ENCODE measurements around the gene KMT2B. TPM values are rescaled to one million over a fixed set of nuclear protein-coding genes. Genes with fewer than 3 reads are reported as not detected.

Gene KMT2B
- total RNA-seq, 1 experiment from 2014 or later, result 10.8 TPM

DNA sequence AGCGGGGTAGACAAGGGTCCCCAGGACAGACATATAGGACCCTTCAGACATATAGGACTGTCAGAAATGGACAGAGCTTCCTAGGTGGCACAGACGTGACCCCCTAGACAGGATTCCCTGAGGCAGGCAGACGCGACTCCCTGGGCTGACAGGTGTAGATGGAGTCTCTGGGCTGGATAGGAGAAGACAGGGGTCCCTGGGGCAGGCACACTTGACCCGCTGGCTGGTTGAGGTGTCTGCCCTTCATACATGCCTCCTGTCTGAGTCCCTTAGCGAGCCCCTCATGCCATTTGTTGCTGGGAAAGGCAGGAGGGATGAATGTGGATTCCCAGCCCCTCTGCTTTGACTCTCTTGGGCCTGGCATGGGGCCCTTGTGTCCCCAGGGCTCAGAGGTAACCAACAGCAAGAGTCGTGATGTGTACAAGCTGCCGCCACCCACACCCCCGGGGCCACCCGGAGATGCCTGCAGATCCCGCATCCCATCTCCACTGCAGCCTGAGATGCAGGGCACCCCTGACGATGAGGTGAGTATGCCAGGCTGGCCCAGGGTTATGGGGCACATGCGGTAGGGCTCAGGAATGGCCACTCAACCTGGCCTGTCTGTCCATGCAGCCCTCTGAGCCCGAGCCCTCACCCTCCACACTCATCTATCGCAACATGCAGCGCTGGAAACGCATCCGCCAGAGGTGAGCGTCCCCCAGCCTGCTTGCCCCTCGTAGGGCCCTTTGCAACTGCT lies 36.0 kb downstream of the KMT2B start:
- H3K27ac ChIP-seq (ENCODE audit: low read length), result no peak overlapping the region
- ATAC-seq (no peak), DNase-seq (no peak)
- POLR2A ChIA-PET (ENCODE audit: unreplicated experiment), result no interaction called here
- H3K36me3 ChIP-seq (ENCODE audit: low read depth, low read length), result no peaks in the 10 kb centered on the region
- no peak overlapping the region for H3K9ac ChIP-seq (ENCODE audit: low read length)
- H3K4me3 ChIP-seq (ENCODE audit: low read length), result no peak overlapping the region
- no peak overlapping the region for H3K4me2 ChIP-seq (ENCODE audit: low read length)
- H3K4me1 ChIP-seq (ENCODE audit: insufficient read depth, low read length), result peaks cover 13% of the 10 kb centered on the region
- H3F3A ChIP-seq (ENCODE audit: low read length, unreplicated experiment), result peaks cover 3% of the 10 kb centered on the region
- H4K20me1 ChIP-seq (ENCODE audit: low read length), result no peaks in the 10 kb centered on the region
- H3K9me3 ChIP-seq (ENCODE audit: low read length), result no peaks in the 10 kb centered on the region
- no peaks in the 10 kb centered on the region for H3K27me3 ChIP-seq (ENCODE audit: low read length)
- H3K79me2 ChIP-seq (ENCODE audit: low read length), result peaks cover 13% of the 10 kb centered on the region
- intact Hi-C loops (cut with micrococcal nuclease), result no loop called here
- no peak overlapping the region for H2AFZ ChIP-seq (ENCODE audit: low read length)
- TF ChIP-seq EZH2 (IDR thresholded peaks at IDR 0.05; ENCODE audit: low read length, unreplicated experiment), result no peak
- no peak for TF ChIP-seq CTCF (conservative IDR thresholded peaks at IDR 0.05; ENCODE audit: low read depth, low read length)
- no peak for TF ChIP-seq EZH2phosphoT487 (IDR thresholded peaks at IDR 0.05; ENCODE audit: borderline replicate concordance, low read length)
- CTCF ChIA-PET, result no interaction called here
- BruUV-seq (replicated peaks), result no TSS peak
- H3K9me2 ChIP-seq (replicated peaks; ENCODE audit: low read length), result no peaks in the 10 kb centered on the region

DNA sequence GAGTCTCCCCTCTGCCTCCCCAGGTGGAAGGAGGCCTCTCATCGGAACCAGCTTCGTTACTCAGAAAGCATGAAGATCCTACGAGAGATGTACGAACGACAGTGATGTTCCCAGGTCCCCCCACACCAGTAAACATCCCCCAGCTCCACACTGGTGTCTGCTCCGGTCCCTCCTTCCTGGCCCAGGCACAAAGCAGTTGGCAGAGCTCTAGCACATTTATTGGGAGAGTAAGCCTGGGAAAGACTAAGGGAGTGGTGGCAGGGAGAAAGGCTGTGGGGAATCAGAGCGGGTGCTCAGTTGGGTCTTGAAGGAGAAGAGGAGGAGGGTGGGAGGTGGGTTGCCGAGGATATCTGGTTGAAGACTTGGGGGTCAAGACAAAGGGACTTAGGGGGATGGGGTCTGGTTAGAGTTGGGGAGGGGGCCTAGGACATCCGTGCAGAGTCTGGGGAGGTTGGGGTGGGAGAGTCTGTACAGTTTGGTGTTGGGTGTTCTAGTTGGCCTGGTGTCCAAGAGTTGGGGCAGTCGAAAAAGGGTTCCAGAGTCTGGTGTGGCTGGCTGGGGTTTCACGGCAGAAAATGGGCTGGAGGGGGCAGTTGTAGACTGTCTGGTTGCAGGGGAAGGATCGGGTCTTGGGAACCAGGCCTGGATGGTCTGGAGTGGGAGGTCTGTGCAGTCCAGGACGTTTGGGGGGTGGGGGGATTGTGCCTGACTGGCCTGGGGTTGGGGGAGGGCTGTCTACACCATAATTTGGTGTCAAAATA lies 36.7 kb downstream of the KMT2B start:
- CTCF ChIA-PET, result no interaction called here
- Histone ChIP-seq H3K9ac (ENCODE audit: low read length) (no peak overlapping the region), H3K4me1 (ENCODE audit: insufficient read depth, low read length) (peaks cover 13% of the 10 kb centered on the region), H3K79me2 (ENCODE audit: low read length) (peaks cover 16% of the 10 kb centered on the region), H3K4me3 (ENCODE audit: low read length) (no peak overlapping the region), H3K9me3 (ENCODE audit: low read length) (no peaks in the 10 kb centered on the region), H2AFZ (ENCODE audit: low read length) (no peak overlapping the region), H3K4me2 (ENCODE audit: low read length) (no peak overlapping the region), H3K9me2 (replicated peaks; ENCODE audit: low read length) (no peaks in the 10 kb centered on the region), H4K20me1 (ENCODE audit: low read length) (no peaks in the 10 kb centered on the region), H3K36me3 (ENCODE audit: low read depth, low read length) (no peaks in the 10 kb centered on the region), H3K27me3 (ENCODE audit: low read length) (no peaks in the 10 kb centered on the region), H3F3A (ENCODE audit: low read length, unreplicated experiment) (peaks cover 3% of the 10 kb centered on the region), H3K27ac (ENCODE audit: low read length) (no peak overlapping the region)
- no peak for ATAC-seq
- DNase-seq, result no peak
- intact Hi-C loops (cut with micrococcal nuclease), result no loop called here
- no TSS peak for BruUV-seq (replicated peaks)
- POLR2A ChIA-PET (ENCODE audit: unreplicated experiment), result no interaction called here
- no peak for TF ChIP-seq CTCF (conservative IDR thresholded peaks at IDR 0.05; ENCODE audit: low read depth, low read length)
- TF ChIP-seq EZH2 (IDR thresholded peaks at IDR 0.05; ENCODE audit: low read length, unreplicated experiment), result no peak
- no peak for TF ChIP-seq EZH2phosphoT487 (IDR thresholded peaks at IDR 0.05; ENCODE audit: borderline replicate concordance, low read length)

- Histone ChIP-seq H3K4me3 (ENCODE audit: low read length) (no peak overlapping the region), H3K9me2 (replicated peaks; ENCODE audit: low read length) (no peaks in the 10 kb centered on the region), H3K9ac (ENCODE audit: low read length) (no peak overlapping the region), H3K9me3 (ENCODE audit: low read length) (no peaks in the 10 kb centered on the region), H3F3A (ENCODE audit: low read length, unreplicated experiment) (peaks cover 3% of the 10 kb centered on the region), H2AFZ (ENCODE audit: low read length) (no peak overlapping the region), H3K79me2 (ENCODE audit: low read length) (peaks cover 15% of the 10 kb centered on the region), H3K27me3 (ENCODE audit: low read length) (no peaks in the 10 kb centered on the region), H3K36me3 (ENCODE audit: low read depth, low read length) (no peaks in the 10 kb centered on the region), H4K20me1 (ENCODE audit: low read length) (no peaks in the 10 kb centered on the region), H3K27ac (ENCODE audit: low read length) (no peak overlapping the region), H3K4me2 (ENCODE audit: low read length) (no peak overlapping the region), H3K4me1 (ENCODE audit: insufficient read depth, low read length) (peaks cover 7% of the 10 kb centered on the region)
- TF ChIP-seq EZH2 (IDR thresholded peaks at IDR 0.05; ENCODE audit: low read length, unreplicated experiment) (no peak), EZH2phosphoT487 (IDR thresholded peaks at IDR 0.05; ENCODE audit: borderline replicate concordance, low read length) (no peak), CTCF (conservative IDR thresholded peaks at IDR 0.05; ENCODE audit: low read depth, low read length) (no peak)
- CTCF ChIA-PET, result no interaction called here
- intact Hi-C loops (cut with micrococcal nuclease), result no loop called here
- no TSS peak for BruUV-seq (replicated peaks)
- no peak for DNase-seq
- ATAC-seq, result no peak
- POLR2A ChIA-PET (ENCODE audit: unreplicated experiment), result no interaction called here
Observed at GRCh38 chr19:35755131-35755549, 37.3 kb downstream of the KMT2B start.

Data from PC-3 (cell line).